CD14-positive monocyte (primary cell): ENCODE results near the gene HAUS5. TPM values are rescaled to one million over a fixed set of nuclear protein-coding genes. Genes with fewer than 3 reads are reported as not detected.
A peak's percentile ranks its signal among the peaks of the same experiment; 100 is the strongest.

ENCODE experiments used
- DNase-seq, 3 donors: peaks; one replicate each; pipeline ENCODE4 v3.0.0-alpha.2; 2011 to 2022
- H2AFZ ChIP-seq: 2 replicates; pipeline ENCODE4 v1.6.0; 2012; ENCODE audit warnings: mild to moderate bottlenecking, low read depth, low read length, inconsistent platforms; ENCODE audit not compliant: insufficient read depth, poor library complexity, severe bottlenecking
- H3K27ac ChIP-seq, 2 donors: 1 replicate in 1 of 2; 2 replicates in 1 of 2; pipeline ENCODE4 v1.5.1; 2012 to 2013; ENCODE audit warnings: low read length in 2 of 2, control low read depth in 1 of 2, inconsistent platforms in 1 of 2, low read depth in 1 of 2, mild to moderate bottlenecking in 1 of 2
- H3K27me3 ChIP-seq, 2 donors: one replicate each; pipeline versions ENCODE4 v1.6.0 to v1.6.1; 2011 to 2013; ENCODE audit warnings: low read length in 2 of 2; ENCODE audit not compliant: control insufficient read depth in 2 of 2, insufficient read depth in 2 of 2
- H3K36me3 ChIP-seq, 2 donors: replicated peaks in 1 of 2; 1 replicate in 1 of 2; 2 replicates in 1 of 2; pipeline versions ENCODE4 v1.5.1 to v1.6.1; 2012 to 2013; ENCODE audit warnings: low read length in 2 of 2, control low read depth in 1 of 2, inconsistent platforms in 1 of 2, mild to moderate bottlenecking in 1 of 2; ENCODE audit not compliant: insufficient read depth in 2 of 2, control insufficient read depth in 1 of 2
- H3K4me1 ChIP-seq, 2 donors: 1 replicate in 1 of 2; 2 replicates in 1 of 2; pipeline versions ENCODE4 v1.5.1 to v1.6.1; 2012 to 2013; ENCODE audit warnings: low read length in 2 of 2, control low read depth in 1 of 2, inconsistent platforms in 1 of 2, mild to moderate bottlenecking in 1 of 2, moderate library complexity in 1 of 2; ENCODE audit not compliant: insufficient read depth in 2 of 2, control insufficient read depth in 1 of 2
- H3K4me2 ChIP-seq: replicated peaks from 2 replicates; pipeline ENCODE3; 2012; ENCODE audit warnings: low read length, moderate library complexity, mild to moderate bottlenecking; ENCODE audit not compliant: poor library complexity, severe bottlenecking; ENCODE audit errors: extremely low read depth
- H3K4me3 ChIP-seq, 3 experiments: fragments of 200-600 bp in 1 of 3; sonication (generic) in 1 of 3; replicated peaks in 1 of 3; 1 replicate in 2 of 3; 2 replicates in 1 of 3; pipeline ENCODE4 v1.5.1; 2011 to 2013; ENCODE audit warnings: low read length in 3 of 3, mild to moderate bottlenecking in 3 of 3, control low read depth in 2 of 3, low read depth in 2 of 3, inconsistent platforms in 1 of 3, moderate library complexity in 1 of 3
- H3K79me2 ChIP-seq: 2 replicates; pipeline ENCODE4 v1.6.0; 2012; ENCODE audit warnings: mild to moderate bottlenecking, control low read depth, inconsistent platforms, low read length, moderate library complexity; ENCODE audit not compliant: insufficient read depth
- H3K9ac ChIP-seq: 2 replicates; pipeline ENCODE4 v1.6.0; 2017; ENCODE audit warnings: low read length, mild to moderate bottlenecking; ENCODE audit not compliant: insufficient read depth, poor library complexity, severe bottlenecking
- H3K9me3 ChIP-seq, 2 donors: replicated peaks in 1 of 2; 1 replicate in 1 of 2; 2 replicates in 1 of 2; pipeline versions ENCODE4 v1.5.1 to v1.6.1; 2012 to 2013; ENCODE audit warnings: low read length in 2 of 2, control low read depth in 1 of 2; ENCODE audit not compliant: control insufficient read depth in 1 of 2, insufficient read depth in 1 of 2
- H4K20me1 ChIP-seq: 2 replicates; pipeline ENCODE4 v1.6.0; 2012; ENCODE audit warnings: mild to moderate bottlenecking, low read length, control low read depth, moderate library complexity; ENCODE audit not compliant: insufficient read depth
- H3K27ac Mint-ChIP-seq, 7 donors: one replicate each; pipeline ENCODE4 v1.8.0; 2020; ENCODE audit warnings: mild to moderate bottlenecking in 7 of 7, mixed read lengths in 7 of 7, moderate library complexity in 6 of 7, inconsistent platforms in 2 of 7
- H3K27me3 Mint-ChIP-seq, 3 donors: one replicate each; pipeline ENCODE4 v1.8.0; 2021 to 2022; ENCODE audit warnings: low read depth in 3 of 3, mild to moderate bottlenecking in 3 of 3, mixed read lengths in 3 of 3, moderate library complexity in 3 of 3, inconsistent platforms in 1 of 3
- H3K36me3 Mint-ChIP-seq, 2 donors: one replicate each; pipeline ENCODE4 v1.8.0; 2020; ENCODE audit warnings: mixed read lengths in 2 of 2, inconsistent platforms in 1 of 2, mild to moderate bottlenecking in 1 of 2
- H3K4me1 Mint-ChIP-seq: one replicate; pipeline ENCODE4 v1.8.0; 2020; ENCODE audit warnings: mild to moderate bottlenecking, mixed read lengths
- H3K4me3 Mint-ChIP-seq, 2 donors: one replicate each; pipeline ENCODE4 v1.8.0; 2020; ENCODE audit warnings: mild to moderate bottlenecking in 2 of 2, mixed read lengths in 2 of 2, moderate library complexity in 1 of 2
- H3K9me3 Mint-ChIP-seq, 7 donors: one replicate each; pipeline ENCODE4 v1.8.0; 2020 to 2022; ENCODE audit warnings: mixed read lengths in 7 of 7, mild to moderate bottlenecking in 6 of 7, moderate library complexity in 6 of 7, inconsistent platforms in 2 of 7
- WGBS: methylation state at CpG from one replicate; pipeline ENCODE4 v1.1.5; 2013; ENCODE audit warnings: missing lambda C conversion rate; ENCODE audit not compliant: insufficient coverage; 5-methylcytosine and 5-hydroxymethylcytosine counted together
- intact Hi-C, 2 donors: fragments of 100-400 bp; cut with micrococcal nuclease; formaldehyde crosslinking; loops; one replicate each; pipeline versions ENCODE4 v1.15.0 to v1.15.1; 2023
- polyA plus RNA-seq, 3 donors: library from polyadenylated mRNA; depleted of rRNA in 1 of 3; unstranded in 2 of 3; stranded (reverse) in 1 of 3; fragments of 300-500 nt in 2 of 3; fragments of >200 nt in 1 of 3; fragmentation: Illumina TruSeq in 2 of 3; gene quantifications; 1 replicate in 2 of 3; 2 replicates in 1 of 3; pipeline ENCODE4 v1.2.3, GENCODE V29; 2012 to 2021
- TF ChIP-seq, protein P1 (sequence below): fragments of 200-600 bp; IDR thresholded peaks from one replicate; pipeline ENCODE4 v1.8.0; 2022; ENCODE audit warnings: antibody characterized with exemption, mild to moderate bottlenecking

Gene HAUS5
- polyA plus RNA-seq, 3 donors = 0.94 to 6.3 (median 0.99) TPM

DNA sequence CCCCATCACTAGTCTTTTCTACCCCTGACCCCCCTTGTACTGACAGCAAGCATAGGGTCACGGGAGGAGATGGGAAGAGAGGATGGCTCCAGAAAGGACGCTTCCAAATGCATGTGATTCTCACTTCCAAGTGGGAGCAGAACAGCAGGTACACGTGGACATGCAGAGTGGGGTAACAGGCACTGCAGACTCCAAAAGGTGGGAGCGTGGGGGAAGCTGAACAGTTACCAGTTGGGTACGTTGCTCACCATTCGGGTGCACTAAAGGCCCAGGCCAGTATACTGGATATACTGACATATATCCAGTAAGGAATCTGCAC lies 26.7 kb downstream of the HAUS5 start:
- Mint-ChIP-seq H3K27ac (no peak overlapping the region), H3K4me3 (no peak overlapping the region)

DNA sequence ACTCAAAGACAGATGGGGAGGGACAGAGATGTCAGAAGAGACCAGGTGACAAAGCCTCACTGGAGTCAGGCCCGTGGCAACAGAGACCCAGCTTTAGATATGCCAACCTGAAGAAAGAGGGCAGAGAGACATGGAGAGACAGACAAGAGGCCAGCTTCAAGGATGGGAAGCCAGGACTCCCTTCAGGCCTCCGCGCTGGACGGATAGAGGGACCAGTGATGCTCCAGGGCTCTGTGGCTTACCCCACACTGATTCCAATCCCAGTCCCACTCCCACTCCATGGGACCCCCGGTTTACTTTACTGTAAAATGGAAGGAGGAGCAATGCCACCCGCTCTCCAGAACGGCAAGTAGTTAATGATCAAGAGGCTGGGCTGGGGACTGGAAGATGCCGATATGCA lies 27.3 kb downstream of the HAUS5 start:
- DNase-seq = no peak
- no peaks in the 10 kb centered on the region for H3K79me2 ChIP-seq
- H4K20me1 ChIP-seq = no peaks in the 10 kb centered on the region
- no peak overlapping the region for H3K27ac ChIP-seq
- Mint-ChIP-seq H3K4me1 (peaks cover 16% of the 10 kb centered on the region), H3K4me3 (no peak overlapping the region), H3K36me3 (peaks cover 29 to 36% of the 10 kb centered on the region in 2 donors), H3K27ac (peak overlapping the region in 2 of 7 donors; percentile 34 to 59), H3K9me3 (no peaks in the 10 kb centered on the region), H3K27me3 (peaks cover 8 to 14% (median 13%) of the 10 kb centered on the region in 3 donors)
- no peaks in the 10 kb centered on the region for H3K9me3 ChIP-seq
- no peak overlapping the region for H2AFZ ChIP-seq
- WGBS = 85% methylated on average over 2 of the region's 8 CpGs
- intact Hi-C loops = loop anchor here in 1 of 2 donors (10.0 kb wide), 1 partner anchor 105 kb away; the partner anchor contains the start of genes IGFLR1, LIN37, PSENEN and U2AF1L4
- H3K4me3 ChIP-seq = no peak overlapping the region
- peaks cover 29 to 33% of the 10 kb centered on the region in 2 donors for H3K4me1 ChIP-seq
- no peak overlapping the region for H3K9ac ChIP-seq
- H3K4me2 ChIP-seq = no peak overlapping the region
- peaks cover 0 to 2% of the 10 kb centered on the region in 2 donors for H3K27me3 ChIP-seq
- H3K36me3 ChIP-seq = peaks cover 23 to 36% of the 10 kb centered on the region in 2 donors
- TF ChIP-seq, protein P1, sequence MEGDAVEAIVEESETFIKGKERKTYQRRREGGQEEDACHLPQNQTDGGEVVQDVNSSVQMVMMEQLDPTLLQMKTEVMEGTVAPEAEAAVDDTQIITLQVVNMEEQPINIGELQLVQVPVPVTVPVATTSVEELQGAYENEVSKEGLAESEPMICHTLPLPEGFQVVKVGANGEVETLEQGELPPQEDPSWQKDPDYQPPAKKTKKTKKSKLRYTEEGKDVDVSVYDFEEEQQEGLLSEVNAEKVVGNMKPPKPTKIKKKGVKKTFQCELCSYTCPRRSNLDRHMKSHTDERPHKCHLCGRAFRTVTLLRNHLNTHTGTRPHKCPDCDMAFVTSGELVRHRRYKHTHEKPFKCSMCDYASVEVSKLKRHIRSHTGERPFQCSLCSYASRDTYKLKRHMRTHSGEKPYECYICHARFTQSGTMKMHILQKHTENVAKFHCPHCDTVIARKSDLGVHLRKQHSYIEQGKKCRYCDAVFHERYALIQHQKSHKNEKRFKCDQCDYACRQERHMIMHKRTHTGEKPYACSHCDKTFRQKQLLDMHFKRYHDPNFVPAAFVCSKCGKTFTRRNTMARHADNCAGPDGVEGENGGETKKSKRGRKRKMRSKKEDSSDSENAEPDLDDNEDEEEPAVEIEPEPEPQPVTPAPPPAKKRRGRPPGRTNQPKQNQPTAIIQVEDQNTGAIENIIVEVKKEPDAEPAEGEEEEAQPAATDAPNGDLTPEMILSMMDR = no peak

More for the DNA sequence above, 26.7 kb downstream of the HAUS5 start:
- H3K4me3 ChIP-seq = no peak overlapping the region
- H3K9me3 Mint-ChIP-seq = no peaks in the 10 kb centered on the region
- H3K9ac ChIP-seq = no peak overlapping the region
- peaks cover 25 to 27% of the 10 kb centered on the region in 2 donors for H3K4me1 ChIP-seq
- H3K4me2 ChIP-seq = no peak overlapping the region
- peaks cover 0 to 2% of the 10 kb centered on the region in 2 donors for H3K27me3 ChIP-seq
- DNase-seq = no peak
- peaks cover 33 to 42% of the 10 kb centered on the region in 2 donors for H3K36me3 Mint-ChIP-seq
- H3K79me2 ChIP-seq = no peaks in the 10 kb centered on the region
- H3K27ac ChIP-seq = no peak overlapping the region
- TF ChIP-seq, protein P1 = no peak
- peaks cover 8 to 14% (median 13%) of the 10 kb centered on the region in 3 donors for H3K27me3 Mint-ChIP-seq
- intact Hi-C loops = no loop called here
- H3K9me3 ChIP-seq = no peaks in the 10 kb centered on the region
- peaks cover 25 to 42% of the 10 kb centered on the region in 2 donors for H3K36me3 ChIP-seq
- no peaks in the 10 kb centered on the region for H4K20me1 ChIP-seq
- peaks cover 11% of the 10 kb centered on the region for H3K4me1 Mint-ChIP-seq
- 80% methylated on average over 6 of the region's 6 CpGs for WGBS
- no peak overlapping the region for H2AFZ ChIP-seq
